HG02571 (cell line): ENCODE data around the gene MARVELD1.
"Not testable (repeated sequence)": the region's sequence is repeated elsewhere in the genome, so short reads cannot be mapped to it uniquely, and the experiment has no call there.

ENCODE experiments used
- ATAC-seq: cut with Tn5 transposase; IDR thresholded peaks from one replicate; pipeline ENCODE4 v1.9.1; 2021; ENCODE audit warnings: mild to moderate bottlenecking, moderate library complexity; ENCODE audit not compliant: unreplicated experiment

Gene MARVELD1

DNA sequence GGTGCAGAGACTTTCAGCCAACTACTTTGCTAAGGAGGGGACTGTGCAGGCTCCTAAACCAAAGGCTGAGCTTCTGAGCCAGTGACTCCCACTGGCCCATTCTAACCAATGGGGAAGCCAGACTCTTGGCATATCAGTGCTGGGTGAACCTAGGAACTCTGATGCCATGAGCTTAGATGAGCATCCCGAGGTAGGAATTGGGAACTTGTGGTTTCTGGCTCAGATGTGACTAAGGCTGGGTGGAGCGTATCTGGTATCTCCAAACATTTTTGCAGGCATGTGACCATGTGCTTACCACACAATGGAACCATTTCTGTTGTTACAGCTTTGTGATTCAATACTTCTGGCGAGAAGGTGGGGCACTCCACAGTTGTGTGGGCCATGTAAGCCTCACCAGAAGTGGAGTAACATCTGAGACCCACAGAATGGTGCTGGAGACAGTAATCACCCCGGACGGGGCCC lies 23.9 kb upstream of the MARVELD1 start:
- ATAC-seq = no peak

DNA sequence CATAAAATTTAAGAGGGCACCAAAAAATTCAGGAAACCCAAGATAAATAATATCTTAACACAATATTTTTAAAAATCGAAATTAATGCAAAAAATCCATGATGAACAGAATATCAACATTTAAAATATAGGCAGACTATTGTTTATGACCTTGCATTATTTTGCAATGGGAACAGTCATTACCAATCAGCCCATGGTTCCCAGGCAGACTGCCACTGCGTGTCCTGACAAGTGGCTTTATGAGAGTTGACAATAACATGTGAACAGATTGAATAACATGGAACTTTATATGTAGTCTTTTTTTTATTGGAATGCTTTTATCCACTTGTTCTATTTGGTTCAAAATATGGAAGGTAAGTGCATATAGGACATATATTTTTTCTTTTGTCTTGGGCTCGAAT lies 23.4 kb upstream of the MARVELD1 start:
- no peak for ATAC-seq

DNA sequence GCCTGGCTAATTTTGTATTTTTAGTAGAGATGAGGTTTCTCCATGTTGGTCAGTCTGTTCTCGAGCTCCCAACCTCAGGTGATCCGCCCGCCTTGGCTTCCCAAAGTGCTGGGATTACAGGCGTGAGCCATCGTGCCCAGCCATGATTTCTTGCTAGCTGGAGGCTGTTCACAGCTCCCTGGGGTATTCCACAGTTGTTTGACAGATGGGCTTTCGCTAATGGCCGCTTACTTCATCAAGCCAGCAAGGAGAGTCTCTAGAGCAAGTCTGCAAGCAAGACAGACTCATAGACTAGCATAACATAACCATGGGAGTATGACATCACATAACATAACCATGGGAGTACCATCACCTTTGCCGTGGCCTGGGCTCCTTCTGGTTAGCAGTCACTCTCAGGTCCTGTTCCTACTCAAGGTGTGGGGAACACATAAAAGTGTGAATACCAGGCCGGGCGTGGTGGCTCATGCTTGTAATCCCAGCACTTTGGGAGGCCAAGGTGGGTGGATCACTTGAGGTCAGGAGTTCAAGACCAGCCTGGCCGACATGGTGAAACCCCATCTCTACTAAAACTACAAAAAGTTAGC lies 15.4 kb upstream of the MARVELD1 start:
- not testable (repeated sequence) for ATAC-seq

DNA sequence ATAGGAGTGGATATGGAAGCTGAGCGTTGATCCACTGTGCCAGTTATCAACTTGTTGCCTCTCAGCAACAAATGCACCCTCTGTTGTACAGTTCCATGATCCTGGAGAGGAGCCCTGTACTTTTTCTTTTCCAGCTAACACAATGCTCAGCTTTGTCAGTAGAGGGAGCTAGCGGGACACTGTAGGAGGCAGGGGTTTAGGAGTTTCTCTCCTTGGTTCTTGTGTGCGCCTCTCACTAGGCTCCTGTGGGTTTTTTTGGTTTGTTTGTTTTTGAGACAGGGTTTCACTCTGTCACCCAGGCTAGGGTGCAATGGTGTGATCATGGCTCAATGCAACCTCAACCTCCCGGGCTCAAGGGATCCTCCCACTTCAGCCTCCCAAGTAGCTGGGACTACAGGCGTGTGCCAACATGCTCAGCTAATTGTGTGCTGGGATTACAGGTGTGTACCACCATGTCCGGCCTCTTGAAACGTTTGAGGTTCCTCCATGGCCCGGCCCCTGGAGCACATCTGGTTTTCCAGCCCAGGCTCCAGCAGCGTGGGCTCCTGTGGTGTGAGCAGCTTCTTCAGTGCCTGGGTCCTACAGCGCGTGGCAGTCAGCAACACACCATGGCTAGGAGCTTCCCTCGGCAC lies 12.0 kb upstream of the MARVELD1 start:
- peak; percentile 59 for ATAC-seq

DNA sequence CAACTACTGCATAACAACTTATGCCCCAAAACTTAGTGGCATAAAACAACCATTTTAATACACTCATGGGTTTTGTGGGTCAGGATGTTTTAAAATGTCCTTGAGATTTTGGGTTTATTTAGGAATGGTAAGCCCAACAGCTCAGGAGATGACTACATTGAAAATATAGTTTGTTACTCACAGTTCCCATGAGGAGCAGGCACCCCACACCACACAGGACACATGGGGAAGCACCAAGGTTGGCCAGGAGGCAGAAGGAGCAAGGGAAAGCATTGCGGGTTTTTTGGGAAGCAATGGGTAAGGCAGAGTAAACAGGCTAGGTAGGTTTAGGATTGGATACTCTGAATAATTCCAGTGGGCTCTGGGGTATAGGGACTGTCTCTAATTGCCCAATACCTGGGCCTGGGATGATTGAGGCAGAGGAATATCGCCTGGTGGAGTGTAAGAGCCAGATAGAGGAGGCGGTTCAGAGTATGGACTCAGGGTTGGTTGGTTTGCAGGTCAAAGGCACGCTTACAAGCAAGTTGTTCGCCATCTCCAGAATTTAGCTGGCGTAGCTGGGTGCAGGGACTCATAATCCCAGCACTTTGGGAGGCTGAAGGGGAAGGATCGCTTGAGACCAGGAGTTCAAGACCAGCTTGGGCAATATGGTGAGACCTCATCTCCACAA lies 10.0 kb upstream of the MARVELD1 start:
- no peak for ATAC-seq

DNA sequence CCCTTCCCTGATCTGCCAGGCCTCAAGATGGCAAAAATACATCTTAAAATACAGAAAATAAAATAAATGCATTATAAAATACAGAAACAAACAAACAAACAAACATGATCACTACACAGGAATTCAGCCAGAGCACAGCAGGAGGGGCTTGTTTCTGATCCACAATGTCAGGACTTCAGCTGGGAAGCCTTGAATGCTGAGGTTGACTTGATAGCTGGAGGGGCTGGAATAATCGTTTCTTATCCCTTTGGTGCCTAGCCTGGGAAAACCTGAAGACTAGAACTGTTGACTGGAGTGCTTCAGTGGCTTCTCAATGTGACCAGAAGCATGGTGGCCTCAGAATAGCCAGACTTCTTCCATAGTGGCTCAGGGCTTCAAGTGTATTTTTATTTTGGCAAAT lies 9.2 kb upstream of the MARVELD1 start:
- no peak for ATAC-seq

DNA sequence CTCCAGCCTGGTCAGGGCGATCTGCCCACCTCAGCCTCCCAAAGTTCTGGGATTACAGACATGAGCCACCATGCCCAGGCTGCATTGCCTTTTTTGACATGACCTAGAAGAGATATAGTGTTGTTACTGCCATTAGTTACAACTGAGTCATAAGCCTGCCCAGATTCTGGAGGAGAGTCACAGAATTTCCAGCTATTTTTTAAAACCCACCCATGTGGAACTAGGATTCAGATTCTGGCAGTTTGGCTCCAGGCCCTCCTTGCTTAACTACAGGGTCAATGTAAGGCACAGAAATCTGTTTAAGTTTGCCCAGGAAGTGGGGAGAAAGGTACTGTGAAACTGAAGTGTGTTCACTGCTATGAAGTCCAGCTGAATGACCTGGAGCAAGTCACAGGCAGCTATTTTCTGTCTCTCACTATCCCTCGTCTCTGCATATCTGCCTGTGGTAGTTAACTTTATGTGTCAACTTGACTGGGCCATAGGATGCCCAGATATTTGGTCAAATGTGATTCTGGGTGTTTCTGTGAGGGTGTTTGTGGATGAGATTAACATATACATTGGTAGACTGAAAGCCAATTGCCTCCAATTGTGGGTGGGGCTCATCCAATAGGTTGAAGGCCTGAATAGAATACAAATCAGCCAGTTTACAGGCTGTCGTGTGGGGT lies 8.4 kb upstream of the MARVELD1 start:
- ATAC-seq = no peak

DNA sequence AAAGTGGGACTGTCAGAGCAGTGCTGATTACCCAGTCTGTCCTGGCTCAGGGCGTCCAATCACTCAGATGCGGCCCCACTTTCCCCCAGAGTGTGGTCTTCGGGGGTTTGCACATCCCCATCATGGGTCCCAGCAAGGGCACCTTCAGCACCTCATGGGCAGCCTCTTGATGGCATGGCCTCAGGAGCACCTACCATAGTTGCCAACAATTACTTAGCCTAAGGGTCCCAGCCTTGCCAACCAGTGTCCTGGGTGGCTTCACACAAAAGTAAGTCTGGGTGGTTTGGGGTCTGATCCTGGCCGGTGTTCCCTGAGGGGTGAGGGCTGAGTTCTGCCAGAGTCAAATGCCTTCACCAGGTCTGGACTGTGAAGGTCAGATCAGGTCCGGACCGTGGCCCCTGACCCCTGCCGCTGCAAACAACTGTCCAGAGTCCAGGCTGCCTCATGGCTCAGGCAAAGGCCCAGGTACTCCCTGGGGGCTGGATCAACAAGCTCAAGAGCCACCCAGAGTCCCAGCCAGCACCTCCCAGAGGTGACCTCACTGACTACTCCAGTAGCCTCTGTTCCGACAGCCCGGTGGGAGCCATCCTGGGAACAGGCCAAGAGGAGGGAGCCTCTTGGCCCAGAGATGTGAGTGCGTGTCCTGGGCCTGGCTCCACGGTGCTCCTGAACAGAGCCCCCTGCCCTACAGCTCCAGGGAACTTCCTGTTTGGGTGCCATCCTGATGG lies 6.2 kb upstream of the MARVELD1 start:
- no peak for ATAC-seq

DNA sequence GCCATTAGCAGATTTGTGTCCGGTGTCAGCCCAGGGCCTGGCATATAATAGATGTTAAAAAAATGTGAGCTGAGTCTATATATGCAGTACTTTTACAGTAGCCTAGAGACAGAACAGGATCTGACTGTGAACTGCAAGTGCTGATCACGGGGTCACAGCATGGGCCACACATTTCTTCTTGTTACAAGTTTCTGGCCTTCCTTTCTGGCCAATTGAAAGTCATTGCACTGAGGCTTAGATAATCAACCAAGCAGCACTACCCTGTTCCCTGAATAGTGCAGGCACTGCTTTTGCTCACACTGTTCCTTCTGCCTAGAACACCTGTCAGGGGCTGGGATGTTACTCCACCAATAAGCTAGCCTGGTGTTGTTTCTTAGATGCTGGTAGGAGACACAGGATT lies 5.4 kb upstream of the MARVELD1 start:
- ATAC-seq = no peak

DNA sequence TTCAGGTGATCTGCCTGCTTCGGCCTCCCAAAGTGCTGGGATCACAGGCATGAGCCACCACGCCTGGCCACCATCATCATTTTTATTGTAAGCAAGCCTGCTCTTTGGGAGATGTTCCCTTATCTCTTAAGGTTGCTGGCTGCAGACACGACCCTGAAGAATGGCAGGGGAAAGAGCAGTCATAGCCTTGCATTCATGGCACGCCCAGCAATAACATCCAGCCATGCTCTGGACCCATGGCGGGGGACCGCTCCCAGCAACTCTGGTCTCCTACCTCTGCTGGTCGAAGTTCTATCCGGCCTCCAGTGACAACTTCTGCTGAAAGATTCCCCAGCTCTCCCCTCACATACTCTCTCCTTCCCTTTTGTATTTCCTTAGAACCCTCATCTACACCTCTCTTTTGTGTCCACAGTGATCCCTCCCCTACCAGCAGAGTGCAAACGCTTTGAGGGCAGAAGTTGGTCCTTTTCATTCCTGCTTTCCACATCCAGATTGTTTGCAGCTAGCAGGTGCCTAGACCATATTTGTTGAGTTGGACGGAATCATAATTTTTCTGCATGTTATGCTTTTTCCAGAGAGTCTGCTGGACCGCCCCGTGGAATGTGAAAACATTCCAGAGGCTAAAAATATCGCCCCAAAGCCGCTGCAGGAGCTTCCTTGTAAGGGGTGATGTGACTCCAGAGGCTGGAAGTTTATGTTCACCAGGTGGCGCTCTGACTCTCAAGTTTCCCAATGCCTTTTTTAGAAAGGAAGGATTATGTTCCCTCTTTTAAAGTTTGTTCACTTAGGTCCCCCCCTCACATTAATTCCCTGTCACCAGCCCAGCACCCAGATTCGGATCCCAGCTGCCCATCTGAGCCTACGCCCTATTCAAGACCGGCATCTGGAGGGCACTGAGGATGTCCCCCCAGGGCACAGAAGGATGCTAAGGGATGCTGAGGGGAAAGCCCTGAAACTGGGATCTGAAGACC lies 4.3 kb upstream of the MARVELD1 start:
- no peak for ATAC-seq

DNA sequence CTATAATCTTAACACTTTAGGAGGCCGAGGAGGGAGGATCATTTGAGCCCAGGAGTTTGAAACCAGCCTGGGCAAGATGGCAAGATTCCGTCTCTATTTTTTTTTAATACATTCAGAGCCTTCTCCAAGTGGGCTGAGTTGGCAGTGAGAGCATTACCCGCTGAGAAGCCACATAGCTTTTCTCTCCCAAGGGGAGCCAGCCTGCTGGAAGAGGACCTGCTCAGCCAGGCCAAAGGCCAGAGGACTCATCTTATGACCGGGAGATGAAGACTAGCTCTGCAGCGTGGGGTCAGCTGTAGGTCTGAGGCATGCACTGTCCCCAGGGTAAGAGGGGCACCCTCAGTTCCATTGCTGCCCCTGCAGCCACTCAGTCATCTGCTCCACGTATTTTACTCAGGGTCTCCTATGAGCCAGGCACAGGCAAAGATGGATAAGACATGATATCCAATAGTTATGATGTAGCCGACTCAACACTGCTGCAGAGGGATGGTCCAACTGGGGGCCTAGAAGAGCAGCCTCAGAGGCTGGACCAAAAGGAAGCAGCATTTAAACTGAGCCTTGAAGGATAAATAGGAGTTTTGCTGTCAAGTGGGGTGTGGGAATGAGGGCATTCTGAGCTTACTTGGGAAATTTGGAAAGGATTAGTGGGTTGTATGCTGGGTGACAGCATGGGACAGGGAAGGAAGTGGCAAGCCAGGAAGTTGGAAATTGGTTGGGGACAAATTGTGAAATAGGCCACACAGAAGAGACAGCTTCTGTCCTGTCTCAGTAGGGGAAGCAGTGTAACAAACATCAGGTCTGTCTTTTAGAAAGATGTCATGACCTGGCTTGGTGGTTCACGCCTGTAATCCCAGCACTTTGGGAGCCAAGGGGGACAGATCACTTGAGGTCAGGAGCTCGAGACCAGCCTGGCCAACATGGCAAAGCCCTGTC lies 1.6 kb upstream of the MARVELD1 start:
- no peak for ATAC-seq

DNA sequence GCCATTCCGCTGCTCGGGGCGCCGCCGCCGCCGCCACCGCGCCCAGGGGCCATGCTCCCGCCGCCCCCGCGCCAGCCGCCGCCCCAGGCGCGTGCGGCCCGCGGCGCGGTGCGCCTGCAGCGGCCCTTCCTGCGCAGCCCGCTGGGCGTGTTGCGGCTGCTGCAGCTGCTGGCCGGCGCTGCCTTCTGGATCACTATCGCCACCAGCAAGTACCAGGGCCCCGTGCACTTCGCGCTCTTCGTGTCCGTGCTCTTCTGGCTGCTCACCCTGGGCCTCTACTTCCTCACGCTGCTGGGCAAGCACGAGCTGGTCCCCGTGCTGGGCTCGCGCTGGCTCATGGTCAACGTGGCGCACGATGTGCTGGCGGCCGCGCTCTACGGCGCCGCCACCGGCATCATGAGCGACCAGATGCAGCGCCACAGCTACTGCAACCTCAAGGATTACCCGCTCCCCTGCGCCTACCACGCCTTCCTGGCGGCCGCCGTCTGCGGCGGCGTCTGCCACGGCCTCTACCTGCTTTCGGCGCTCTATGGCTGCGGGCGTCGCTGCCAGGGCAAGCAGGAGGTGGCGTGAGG lies 383 bp downstream of the MARVELD1 start:
- peak; percentile 57 for ATAC-seq

DNA sequence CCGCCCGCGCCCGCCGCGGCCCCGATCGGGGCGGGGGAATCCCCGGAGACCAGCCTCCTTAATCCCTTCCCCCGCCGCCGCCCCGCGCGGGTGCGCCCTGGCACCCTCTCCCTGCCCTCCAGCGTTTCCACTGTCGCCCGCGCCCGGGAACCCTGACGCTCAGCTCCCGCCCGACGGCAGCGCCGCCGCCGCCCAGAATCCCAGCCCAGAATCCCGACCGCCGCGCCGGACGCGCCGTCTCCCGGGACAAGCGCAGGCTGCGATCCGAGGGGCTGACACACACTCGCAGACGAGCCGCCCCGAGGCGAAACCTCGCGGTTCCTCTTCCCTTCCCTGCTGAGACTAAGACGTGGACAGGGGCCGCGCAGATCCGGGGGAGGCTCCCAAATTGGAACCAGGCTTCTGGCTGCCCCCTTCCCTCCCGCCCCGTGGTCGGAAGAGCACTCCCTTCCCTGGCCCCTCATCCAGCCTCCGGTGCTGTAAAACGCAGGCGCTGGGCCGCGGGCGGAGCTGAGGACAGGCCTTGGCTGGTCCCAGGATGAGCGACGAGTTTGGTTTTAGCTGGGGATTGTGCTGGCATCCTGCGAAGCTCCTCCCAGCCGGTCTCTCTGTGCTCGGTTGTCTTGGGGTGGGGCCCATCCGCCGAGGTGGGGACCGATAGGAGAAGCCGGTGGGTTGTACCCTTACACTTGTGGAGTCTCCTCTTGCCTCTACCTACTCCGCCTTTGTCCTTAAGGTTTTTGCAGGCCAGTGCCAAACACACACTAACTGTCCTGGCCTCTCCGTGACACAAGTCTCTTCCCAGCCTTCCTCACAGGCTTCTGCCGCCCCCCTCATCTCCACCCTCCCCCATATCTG lies 1.1 kb downstream of the MARVELD1 start:
- peak; percentile 33 for ATAC-seq

DNA sequence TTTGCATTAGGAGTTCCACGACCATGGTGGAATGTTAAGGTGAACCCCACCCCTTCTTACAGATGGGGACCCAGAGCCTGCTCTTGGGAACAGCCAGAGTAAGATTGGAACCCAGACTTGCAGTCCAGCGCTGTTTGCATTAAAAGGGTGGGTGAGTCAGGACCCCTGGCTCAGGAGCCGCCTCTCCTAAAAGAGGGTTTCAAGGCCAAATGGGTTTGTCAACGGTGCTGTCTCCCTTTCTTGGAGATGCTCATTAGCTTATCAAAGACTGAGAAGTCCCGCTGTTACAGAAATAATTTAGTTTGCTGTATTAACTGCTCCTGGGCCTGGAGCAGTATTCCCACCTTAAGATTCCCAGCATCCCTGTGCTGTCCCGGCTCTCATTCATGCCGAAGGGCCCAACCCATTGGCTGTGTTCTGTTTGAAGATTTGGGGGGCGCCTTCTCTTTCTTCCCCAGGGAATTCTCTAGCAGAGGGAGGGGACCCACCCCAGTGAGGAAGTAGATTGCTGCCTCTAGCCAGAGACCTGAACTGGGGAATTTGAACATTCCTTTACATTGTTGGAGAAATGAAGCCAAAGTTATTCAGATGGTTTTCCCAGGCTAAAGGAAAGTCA lies 1.8 kb downstream of the MARVELD1 start:
- no peak for ATAC-seq

DNA sequence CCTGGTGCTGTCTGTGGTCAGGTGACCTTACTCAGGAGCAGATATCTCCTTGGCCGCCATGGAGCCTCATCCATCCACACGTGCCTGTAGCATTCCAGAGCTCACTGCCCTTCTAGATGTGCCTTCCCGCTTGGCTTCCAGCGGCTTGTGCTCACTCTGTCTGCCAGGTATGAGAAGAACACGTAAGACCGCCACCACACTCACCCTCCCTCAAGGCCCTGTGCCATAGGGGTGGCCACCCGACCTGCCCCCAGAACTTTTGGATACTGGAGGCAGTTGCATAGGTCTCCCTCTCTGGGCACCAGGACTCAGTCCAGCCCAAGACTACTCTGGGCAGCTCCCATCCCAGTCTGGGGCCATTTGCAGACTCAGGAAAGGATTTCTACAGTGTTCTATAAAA lies 4.1 kb downstream of the MARVELD1 start:
- no peak for ATAC-seq

DNA sequence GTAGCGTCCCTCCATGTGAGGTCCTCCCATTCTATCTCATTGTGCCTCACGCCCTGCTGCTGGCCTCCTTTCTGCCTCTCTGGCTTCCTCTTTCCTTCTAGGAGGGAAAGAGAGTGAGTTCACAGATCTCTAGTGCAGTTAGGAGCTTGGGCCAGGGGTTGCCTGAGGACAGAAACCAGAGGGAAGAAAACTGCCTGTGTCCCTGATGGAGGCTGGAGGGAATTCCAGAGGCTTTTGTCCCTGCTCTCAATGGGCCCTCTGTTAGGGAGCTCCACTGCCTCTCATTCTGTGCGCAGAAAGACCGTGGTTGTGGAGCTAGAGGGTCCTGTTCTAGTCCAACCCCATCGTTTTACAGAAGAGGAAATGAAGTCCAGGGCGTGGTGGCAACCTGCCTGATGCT lies 4.6 kb downstream of the MARVELD1 start:
- no peak for ATAC-seq

DNA sequence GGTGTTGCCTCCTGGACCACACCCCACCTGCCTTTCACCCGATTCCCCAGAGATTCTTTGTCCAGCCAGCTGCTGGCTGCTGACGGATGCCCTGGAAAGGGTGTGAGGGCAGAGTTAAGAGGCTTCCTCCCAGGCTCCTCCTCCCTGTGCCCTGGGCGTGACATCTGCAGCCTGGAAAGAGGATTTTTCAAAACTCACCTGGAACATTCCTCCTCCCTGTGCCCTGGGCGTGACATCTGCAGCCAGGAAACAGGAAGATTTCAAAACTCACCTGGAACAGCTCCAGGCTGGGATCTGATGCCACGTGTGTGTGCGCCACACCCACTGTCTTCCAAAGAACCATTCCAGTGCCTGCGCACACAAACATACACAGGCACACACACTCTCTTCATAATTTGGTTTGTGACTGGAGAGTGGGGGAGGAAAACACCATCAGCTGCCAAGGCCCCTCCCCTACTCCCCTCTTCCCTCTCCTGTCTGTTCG lies 5.2 kb downstream of the MARVELD1 start:
- ATAC-seq = no peak
